Mucosa of rectum (tissue), 2 donors: Measurements from ENCODE around the gene SDE2.
"Not testable (repeated sequence)": the region's sequence is repeated elsewhere in the genome, so short reads cannot be mapped to it uniquely, and the experiment has no call there.

Experiments
- H3K27ac ChIP-seq, 2 donors: one replicate each; pipeline ENCODE4 v1.7.0; 2013; ENCODE audit warnings: inconsistent platforms in 2 of 2, low read depth in 2 of 2, low read length in 2 of 2
- H3K27me3 ChIP-seq, 2 donors: one replicate each; pipeline ENCODE4 v1.7.0; 2013; ENCODE audit warnings: low read length in 2 of 2; ENCODE audit not compliant: control insufficient read depth in 2 of 2, insufficient read depth in 2 of 2
- H3K36me3 ChIP-seq, 2 donors: one replicate each; pipeline ENCODE4 v1.7.0; 2013; ENCODE audit warnings: low read length in 2 of 2; ENCODE audit not compliant: control insufficient read depth in 2 of 2, insufficient read depth in 2 of 2
- H3K4me1 ChIP-seq, 2 donors: one replicate each; pipeline ENCODE4 v1.7.0; 2013; ENCODE audit warnings: low read length in 2 of 2, mild to moderate bottlenecking in 1 of 2; ENCODE audit not compliant: control insufficient read depth in 2 of 2, insufficient read depth in 2 of 2
- H3K4me3 ChIP-seq, 2 donors: one replicate each; pipeline ENCODE4 v1.7.0; 2013; ENCODE audit warnings: low read length in 2 of 2
- H3K9ac ChIP-seq, 2 donors: one replicate each; pipeline ENCODE4 v1.7.0; 2013; ENCODE audit warnings: low read length in 2 of 2, low read depth in 1 of 2, mild to moderate bottlenecking in 1 of 2
- H3K9me3 ChIP-seq, 2 donors: one replicate each; pipeline ENCODE4 v1.7.0; 2013; ENCODE audit warnings: low read length in 2 of 2; ENCODE audit not compliant: control insufficient read depth in 2 of 2
- donor health status: healthy.
- donor health status: Normal muscosa, but diverticular disease.

The SDE2 gene

DNA sequence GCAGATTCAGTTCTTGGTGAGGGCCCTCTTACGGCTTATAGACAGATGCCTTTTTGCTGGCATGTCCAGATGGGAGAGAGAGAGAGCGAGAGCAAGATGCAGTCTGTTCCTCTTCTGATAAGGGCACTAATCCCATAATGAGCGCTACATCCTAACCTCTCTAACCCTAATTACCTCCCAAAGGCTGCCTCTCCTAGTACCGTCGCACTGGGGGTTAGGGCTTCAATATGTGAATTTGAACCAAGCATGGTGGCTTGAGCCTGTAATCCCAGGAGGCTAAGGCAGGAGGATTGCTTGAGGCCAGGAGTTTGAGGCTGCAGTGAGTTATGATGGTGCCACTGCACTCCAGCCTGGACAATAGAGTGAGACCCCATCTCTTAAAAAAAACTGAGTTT is 10.5 kb upstream of the SDE2 start:
- H3K27me3 ChIP-seq: no peaks in the 10 kb centered on the region
- no peaks in the 10 kb centered on the region for H3K9me3 ChIP-seq
- no peaks in the 10 kb centered on the region for H3K4me1 ChIP-seq
- H3K36me3 ChIP-seq: no peaks in the 10 kb centered on the region
- H3K4me3 ChIP-seq: no peak overlapping the region
- H3K9ac ChIP-seq: no peak overlapping the region
- no peak overlapping the region for H3K27ac ChIP-seq

DNA sequence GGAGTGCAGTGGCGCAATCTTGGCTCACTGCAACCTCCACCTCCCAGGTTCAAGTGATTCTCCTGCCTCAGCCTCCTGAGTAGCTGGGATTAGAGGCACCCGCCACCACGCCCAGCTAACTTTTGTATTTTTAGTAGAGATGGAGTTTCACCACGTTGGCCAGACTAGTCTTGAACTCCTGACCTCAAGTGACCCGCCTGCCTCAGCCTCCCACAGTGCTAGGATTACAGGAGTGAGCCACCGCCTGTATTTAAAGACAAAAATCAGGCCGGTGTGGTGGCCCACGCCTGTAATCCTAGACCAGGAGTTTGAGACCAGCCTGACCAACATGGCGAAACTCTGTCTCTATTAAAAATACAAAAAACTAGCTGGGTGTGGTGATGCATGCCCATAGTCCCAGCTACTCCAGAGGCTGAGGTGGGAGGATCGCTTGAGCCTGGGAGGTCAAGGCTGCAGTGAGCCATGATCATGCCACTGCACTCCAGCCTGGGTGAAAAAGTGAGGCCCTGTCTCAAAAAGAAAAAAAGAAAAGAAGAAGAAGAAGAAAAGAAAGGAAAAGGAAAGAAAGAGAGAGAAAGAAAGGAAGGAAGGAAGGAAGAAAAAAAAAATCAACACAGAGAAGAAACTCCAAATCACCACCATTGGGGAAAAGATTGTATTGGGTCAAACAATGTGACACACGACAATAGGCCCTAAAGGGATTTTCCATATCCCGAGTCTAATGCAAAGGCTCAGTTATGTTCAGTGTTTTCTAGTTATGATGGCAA is 8.2 kb upstream of the SDE2 start:
- not testable (repeated sequence) for H3K4me3 ChIP-seq, H3K27ac ChIP-seq, H3K27me3 ChIP-seq, H3K9ac ChIP-seq, H3K9me3 ChIP-seq, H3K4me1 ChIP-seq, H3K36me3 ChIP-seq

DNA sequence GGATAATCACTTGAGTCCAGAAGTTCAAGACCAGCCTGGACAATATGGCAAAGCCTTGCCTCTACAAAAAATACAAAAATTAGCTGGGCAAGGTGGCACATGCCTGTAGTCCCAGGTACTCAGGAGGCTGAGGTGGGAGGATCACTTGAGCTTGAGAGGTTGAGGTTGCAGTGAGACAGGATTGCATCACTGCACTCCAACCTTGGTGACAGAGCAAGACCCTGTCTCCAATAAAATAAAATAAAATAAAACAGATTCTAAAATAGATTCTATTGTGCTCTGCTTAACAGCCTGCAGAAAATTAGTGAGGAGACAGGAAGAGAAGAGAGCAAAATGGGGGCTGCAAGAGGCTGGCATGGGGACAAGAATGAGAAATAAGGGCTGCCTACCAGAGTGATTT is 7.5 kb upstream of the SDE2 start:
- Histone ChIP-seq H3K36me3 (no peaks in the 10 kb centered on the region), H3K4me1 (peaks cover 5 to 8% of the 10 kb centered on the region in 2 donors), H3K4me3 (no peak overlapping the region)

DNA sequence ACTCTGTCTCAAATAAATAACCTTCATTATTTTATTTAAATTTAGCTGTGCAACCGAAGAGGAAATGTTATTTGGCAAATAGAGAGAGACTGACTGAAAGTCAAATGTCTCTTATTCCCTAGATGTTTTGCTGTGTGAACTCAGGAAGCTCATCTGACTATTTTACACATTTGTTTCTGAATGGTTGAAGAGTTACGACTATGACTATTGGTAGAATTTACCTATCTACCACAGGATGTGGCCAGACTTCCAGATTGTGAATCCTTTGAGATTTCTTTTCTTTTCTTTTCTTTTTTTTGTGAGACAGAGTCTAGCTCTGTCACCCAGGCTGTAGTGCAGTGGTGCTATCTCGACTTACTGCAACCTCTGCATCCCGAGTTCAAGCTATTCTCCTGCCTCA is 5.3 kb upstream of the SDE2 start:
- H3K9me3 ChIP-seq: no peaks in the 10 kb centered on the region
- no peak overlapping the region for H3K9ac ChIP-seq
- no peaks in the 10 kb centered on the region for H3K27me3 ChIP-seq
- H3K27ac ChIP-seq: no peak overlapping the region
- no peak overlapping the region for H3K4me3 ChIP-seq
- peaks cover 14 to 18% of the 10 kb centered on the region in 2 donors for H3K4me1 ChIP-seq
- no peaks in the 10 kb centered on the region for H3K36me3 ChIP-seq

More for the DNA sequence above, 7.5 kb upstream of the SDE2 start:
- no peaks in the 10 kb centered on the region for H3K9me3 ChIP-seq
- no peak overlapping the region for H3K27ac ChIP-seq
- no peak overlapping the region for H3K9ac ChIP-seq
- H3K27me3 ChIP-seq: no peaks in the 10 kb centered on the region

DNA sequence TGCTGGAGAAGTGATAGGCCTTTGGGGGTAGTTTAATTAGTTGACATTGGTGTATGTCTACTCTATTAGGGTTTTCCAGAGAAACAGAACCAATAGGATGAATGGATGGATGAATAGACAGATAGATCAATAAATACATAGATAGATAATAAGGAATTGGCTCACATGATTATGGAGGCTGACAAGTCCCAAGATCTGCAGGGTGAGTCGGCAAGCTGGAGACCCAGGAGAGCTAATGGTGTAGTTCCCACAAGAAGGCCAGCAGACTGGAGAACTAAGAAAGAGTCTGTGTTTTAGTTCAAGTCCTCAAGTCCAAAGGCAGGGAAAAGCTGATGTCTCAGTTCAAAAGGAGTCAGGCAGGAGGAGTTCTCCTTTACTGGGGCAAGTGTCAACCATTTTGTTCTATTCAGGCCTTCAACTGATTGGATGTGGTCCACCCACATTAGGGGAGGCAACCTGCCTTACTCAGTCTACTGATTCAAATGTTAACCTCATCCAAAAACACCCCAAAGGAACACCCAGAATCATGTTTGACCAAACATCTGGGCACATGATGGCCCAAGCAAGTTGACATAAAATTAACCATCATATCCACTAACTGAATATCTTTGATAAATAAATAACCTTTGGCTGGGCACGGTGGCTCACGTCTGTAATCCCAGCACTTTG is 4.5 kb upstream of the SDE2 start:
- Histone ChIP-seq H3K9me3 (no peaks in the 10 kb centered on the region), H3K36me3 (no peaks in the 10 kb centered on the region), H3K9ac (no peak overlapping the region), H3K4me3 (no peak overlapping the region), H3K27me3 (no peaks in the 10 kb centered on the region), H3K27ac (peak overlapping the region in 1 of 2 donors; percentile 23), H3K4me1 (peaks cover 15 to 18% of the 10 kb centered on the region in 2 donors)

DNA sequence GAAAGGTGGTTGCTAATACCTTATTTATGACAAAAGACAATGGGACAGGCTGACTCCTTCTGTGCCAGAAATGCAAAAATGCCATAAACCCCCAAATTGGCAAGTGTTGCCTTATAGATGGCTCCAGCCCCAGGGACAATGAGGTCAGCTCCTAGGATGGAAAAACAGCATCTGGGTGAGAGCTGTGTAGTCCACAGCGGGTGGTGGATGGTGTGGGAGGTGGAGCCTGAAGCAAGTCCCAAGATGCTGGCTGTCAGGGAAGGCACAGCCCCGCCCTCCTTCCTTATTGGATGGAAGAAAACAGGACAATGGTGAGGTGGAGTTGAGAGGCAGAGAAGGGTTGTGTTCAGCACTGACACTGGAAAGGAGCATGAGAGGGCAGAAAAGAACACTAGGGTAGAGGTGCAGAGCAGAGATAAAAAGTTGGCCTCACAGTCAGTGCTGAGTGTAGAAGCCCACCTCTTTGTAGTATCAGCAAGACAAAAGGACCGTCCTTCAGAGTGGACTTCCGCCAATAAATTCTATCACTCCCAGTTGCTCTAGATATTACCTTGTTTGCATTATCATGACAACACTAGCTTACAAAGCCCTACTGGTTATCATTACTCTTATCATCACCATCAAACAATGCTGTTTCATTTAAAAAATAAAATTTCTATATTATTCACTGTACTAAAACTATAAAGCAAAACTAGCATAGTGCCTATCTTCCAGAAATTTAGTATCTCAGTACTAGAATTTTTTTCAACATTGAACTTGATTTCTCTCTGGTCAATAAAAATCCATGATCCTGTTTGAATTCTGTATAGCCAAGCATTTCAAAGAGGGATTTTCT is 3.7 kb upstream of the SDE2 start:
- peaks cover 22 to 26% of the 10 kb centered on the region in 2 donors for H3K4me1 ChIP-seq
- peak overlapping the region in 1 of 2 donors; percentile 6 for H3K4me3 ChIP-seq
- peak overlapping the region in 1 of 2 donors; percentile 28 for H3K9ac ChIP-seq
- no peaks in the 10 kb centered on the region for H3K9me3 ChIP-seq
- peak overlapping the region; percentile 66 to 67 for H3K27ac ChIP-seq
- no peaks in the 10 kb centered on the region for H3K27me3 ChIP-seq
- H3K36me3 ChIP-seq: no peaks in the 10 kb centered on the region

DNA sequence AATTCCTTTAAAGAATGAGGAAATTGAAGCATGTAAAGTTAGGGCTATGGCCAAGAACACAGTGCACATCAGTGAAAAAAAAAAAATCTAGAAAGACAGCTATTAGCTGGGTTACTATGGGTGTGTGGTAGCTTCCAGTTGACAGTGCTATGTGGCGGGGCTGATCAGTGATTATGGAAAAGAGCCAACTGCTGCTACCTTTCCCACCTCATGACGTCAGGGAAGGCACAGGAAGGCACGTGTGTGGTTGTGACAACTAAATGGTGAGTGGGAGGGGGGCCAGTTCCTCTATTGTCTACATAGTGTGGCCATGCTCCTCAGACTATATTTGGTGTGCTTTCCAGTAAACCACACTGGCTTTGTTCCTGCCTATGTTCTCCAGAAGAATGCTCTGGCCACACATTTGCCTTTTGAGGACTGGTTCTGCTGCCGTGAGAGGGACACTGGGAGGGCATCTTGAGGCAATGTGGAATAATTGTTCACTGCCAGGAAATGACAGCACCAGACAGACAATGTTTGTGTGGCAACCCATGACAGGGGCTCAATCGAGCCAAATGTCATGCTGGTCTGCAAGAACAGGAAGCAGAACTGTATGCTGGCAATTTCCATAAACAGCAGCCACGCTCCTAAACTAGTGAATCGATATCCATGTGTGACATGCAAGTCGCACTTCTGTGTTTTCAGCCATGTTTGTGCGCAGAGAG is 3.0 kb upstream of the SDE2 start:
- H3K9me3 ChIP-seq: no peaks in the 10 kb centered on the region
- peaks cover 29 to 31% of the 10 kb centered on the region in 2 donors for H3K4me1 ChIP-seq
- no peak overlapping the region for H3K4me3 ChIP-seq
- H3K27ac ChIP-seq: peak overlapping the region; percentile 66 to 67
- H3K27me3 ChIP-seq: no peaks in the 10 kb centered on the region
- peak overlapping the region in 1 of 2 donors; percentile 28 for H3K9ac ChIP-seq
- H3K36me3 ChIP-seq: no peaks in the 10 kb centered on the region

DNA sequence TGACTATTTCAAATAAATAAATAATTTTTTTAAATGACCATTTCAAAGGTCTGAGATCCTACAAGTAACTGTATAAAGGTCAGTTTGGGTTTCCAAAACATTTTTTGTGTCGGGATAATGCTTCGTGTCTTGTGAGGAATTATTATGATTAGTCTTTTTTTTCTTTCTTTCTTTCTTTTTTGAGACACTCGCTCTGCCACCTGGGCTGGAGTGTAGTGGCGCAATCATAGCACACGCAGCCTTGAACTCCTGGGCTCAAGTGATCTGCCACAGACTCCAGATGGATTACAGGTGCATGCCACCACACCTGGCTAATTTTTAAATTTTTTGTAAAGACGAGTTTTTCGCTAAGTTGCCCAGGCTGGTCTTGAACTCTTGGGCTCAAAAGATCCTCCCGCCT is 1.9 kb upstream of the SDE2 start:
- H3K36me3 ChIP-seq: peaks cover 0 to 4% of the 10 kb centered on the region in 2 donors
- peak overlapping the region in 1 of 2 donors; percentile 46 for H3K27ac ChIP-seq
- H3K9ac ChIP-seq: no peak overlapping the region
- peaks cover 35 to 39% of the 10 kb centered on the region in 2 donors for H3K4me1 ChIP-seq
- no peak overlapping the region for H3K4me3 ChIP-seq
- H3K27me3 ChIP-seq: no peaks in the 10 kb centered on the region
- H3K9me3 ChIP-seq: no peaks in the 10 kb centered on the region

DNA sequence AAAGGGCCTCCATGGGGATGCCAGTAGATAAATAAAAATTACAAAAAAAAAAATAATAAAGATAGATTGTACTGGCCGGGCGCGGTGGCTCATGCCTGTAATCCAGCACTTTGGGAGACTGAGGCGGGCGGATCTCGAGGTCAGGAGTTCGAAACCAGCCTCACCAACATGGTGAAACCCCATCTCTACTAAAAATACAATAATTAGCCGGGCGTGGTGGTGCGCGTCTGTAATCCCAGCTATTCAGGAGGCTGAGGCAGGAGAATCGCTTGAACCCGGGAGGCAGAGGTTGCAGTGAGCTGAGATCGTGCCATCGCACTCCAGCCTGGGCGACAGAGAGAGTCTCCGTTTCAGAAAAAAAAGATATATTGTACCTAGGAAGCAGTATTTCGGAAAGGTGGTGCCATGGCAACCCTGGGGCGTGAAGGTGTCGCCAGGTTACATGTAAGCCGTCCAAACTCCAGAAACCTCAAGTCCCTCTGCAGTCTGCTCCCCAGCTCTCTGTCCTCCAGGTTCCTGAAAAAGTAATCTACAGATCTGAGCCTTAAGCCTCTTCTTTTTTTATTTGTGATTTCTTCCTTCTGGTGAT is 1.4 kb upstream of the SDE2 start:
- peak overlapping the region in 1 of 2 donors; percentile 98 for H3K27ac ChIP-seq

More for the DNA sequence above, 1.4 kb upstream of the SDE2 start:
- not testable (repeated sequence) for H3K9ac ChIP-seq, H3K36me3 ChIP-seq, H3K9me3 ChIP-seq, H3K4me3 ChIP-seq, H3K27me3 ChIP-seq
- H3K4me1 ChIP-seq: peaks cover 35 to 39% of the 10 kb centered on the region in 2 donors
